DMS153 treated with DMSO at 0.1 percent for 48 hours (cell line): ENCODE measurements around the gene PCBD2.
"Not testable (repeated sequence)": the region's sequence is repeated elsewhere in the genome, so short reads cannot be mapped to it uniquely, and the experiment has no call there.

Source experiments
- DNase-seq: peaks from one replicate; lab custom pipeline; 2025; ENCODE audit not compliant: unreplicated experiment; lab: John Stamatoyannopoulos, UW

The PCBD2 gene

DNA sequence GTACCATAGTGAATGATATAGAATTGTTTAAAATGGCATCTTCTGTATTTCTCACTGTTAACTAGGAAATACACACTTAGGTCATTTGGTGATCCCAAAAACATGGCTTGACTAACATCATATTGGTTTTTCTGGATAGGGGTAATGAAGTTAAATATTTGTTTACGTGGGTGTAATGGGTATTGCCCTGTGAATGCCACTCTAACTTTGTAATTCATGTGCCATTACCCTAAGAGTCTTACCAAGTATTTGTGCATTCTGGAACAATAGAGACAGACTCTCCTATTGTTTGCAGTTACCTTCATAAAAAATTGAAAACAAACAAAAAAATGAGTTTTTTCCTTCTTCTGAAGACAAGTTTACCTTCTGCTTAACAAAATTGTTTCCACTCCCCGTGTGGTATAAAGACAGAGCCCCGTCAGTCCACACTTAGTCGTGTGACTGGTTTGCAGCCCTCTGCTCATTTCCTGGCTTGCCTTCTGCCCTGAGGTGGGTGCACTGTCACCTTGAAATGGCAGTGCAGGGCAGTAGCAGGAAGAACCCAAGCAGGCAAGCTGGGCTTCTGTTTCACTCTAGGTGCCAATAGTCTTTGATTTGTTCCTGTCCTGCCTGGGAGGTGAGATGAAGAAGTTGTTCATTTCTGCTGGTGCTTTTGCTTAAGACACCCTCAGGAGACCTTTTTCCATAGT lies 53.1 kb downstream of the PCBD2 start:
- DNase-seq = no peak

DNA sequence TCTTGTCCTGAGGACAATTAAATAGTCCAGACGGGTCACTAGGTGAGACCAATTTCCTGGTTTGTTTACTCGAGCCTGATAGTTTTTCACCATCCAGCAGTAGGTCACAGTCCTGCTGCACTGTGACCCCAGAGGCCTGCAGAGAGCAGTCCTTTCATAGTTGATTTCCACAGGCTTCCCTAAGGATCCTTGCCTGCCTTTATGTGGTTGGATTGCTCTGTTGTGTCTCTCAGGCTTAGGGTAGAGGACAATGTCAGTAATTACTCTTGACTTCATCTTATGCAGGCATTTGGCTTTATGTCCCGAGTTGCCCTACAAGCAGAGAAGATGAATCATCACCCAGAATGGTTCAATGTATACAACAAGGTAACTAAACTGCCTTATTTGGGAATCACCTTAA lies 53.8 kb downstream of the PCBD2 start:
- no peak for DNase-seq

DNA sequence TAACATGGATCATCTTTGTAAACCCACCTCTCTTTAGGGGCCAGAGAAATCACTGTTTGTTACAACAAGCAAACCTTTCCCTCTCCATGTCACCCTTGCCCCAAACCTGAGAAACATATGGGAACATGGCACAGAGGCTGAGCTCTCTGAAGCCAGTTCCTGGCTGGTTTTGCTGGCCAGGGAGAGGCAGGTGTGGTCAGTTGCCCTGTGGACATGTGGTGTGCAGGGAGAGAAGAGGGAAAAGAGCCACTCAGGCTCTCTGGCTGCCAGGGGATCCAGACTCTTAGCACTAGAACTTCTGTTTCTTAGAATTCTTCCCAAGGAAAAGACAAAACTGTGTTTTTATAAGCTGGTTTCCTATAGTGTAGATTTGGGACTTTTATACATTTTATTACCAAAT lies 58.2 kb downstream of the PCBD2 start:
- DNase-seq = no peak

DNA sequence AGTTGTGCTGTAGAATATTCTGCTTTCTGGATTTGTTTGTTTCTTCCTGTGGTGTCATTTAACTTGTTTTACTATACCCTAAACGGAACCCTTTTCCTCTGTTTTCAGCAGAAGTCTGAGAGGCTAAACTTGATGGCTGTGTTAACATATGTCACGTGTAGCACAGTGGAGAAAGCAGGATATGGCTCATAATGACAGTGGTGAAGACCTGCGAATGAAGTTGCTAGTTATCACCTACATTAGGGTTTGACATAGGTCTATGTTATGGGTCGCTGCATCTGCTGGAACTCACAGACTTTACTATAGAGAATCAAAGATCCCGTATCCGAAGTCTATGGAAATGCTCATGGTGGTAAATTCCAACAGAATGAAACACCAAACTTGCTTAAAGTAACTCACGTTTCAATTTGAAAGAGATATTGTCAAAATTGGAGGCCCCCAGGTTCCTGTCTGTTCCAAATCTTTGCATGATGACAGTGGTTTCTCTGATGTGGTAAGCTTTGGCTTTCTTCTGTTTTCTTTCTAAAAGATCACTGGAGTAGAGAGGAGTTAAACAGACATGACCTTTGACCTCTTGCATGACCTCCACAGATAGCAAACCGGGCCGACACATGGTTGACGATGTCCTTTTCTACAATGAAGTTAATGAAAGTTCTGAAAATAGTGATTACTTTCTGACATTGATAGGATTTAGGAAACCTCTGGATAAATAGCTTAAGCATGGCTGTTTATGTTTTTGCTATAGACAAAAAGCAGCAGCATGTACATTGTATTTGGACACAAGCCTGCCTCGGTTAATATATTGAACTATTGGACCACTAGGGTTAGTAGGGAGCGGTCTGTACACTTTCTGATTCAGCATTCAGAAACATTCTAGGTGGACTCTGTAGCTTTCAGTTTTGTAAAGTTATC lies 59.7 kb downstream of the PCBD2 start:
- DNase-seq = no peak

DNA sequence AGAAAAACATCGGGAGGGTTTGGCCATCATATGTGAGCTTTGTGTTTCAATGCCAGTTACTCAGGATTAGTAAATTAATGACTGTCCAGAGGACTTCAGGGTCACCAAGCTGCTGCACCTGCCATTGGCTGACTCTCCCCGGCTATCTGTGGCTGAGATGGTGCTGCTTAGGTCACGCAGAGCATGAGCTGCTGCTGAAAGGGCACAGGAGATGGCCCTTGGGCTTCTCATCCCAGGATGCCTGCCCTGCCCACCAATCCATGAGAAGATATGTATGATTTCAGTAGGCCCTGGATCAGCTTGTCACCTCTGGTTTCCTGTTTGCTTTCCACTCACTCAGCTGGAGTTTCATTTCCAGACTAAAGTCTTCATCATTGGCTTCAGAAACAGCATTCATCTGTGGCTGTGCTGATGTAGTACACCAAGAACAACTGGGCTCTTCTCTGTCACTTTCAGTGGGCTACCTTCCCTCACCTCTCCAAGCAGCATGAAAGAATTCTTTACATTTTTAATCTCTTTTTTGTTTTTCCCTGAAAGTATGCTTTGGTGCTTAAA lies 60.4 kb downstream of the PCBD2 start:
- no peak for DNase-seq

DNA sequence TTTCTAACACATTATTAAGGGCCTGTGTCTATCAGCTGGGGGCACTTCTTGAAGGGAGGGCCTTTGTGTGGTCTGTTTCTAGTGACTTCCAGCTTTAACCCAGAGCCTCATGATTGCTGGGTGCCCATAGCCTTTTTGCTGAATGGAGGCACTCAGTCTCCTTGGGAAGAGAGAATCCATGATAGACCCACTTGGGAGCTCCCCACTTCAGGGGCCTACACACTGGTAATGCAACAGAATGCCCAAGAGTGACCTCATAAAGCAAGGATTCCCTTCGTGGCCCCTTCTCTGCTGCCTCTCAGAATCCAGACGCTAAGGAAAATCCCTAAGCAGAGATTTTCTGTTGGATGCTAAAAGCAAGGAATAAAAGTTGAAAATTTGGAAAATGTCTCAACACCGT lies 62.7 kb downstream of the PCBD2 start, which contains the start of gene CATSPER3:
TSS of gene CATSPER3 (plus strand) at position 301 of the 400 bp plus-strand sequence. CDS start at position 386, 85 bp downstream.
- no peak for DNase-seq

DNA sequence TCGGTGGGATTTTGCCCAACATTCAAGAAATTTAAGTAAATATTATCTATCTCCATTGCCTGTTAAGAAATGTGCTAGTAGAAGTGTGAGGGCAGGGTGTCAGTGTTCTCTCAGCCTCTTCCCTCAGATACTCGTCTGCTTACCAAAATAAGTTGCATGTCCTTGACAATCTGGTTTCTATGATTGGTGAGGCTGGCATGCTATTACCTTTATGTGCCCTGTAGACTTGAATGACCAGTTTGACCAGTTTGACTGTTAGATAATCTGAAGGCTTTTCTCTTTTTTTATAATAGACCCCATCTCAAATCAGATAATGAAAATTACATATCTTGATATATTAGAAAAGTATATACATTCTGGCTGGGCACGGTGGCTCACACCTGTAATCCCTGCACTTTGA lies 63.1 kb downstream of the PCBD2 start:
- no peak for DNase-seq

DNA sequence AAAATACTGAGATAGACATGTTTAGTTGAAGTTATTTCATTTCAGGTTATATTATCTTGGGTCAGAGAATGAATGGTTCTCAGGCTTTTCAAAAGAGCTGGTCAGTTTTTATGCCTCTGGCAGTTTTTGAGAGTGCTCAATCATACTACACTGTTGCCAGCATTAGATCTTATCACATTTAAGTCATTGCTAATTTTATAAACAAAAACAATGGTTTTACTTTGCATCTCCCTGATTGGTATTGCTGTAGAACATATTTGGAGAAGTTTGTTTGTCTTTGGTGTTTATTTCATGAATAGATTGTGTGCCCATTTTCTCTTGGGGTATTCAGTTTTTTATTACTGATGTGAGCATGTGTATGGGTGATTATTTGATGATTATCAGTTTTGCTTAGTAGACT lies 64.2 kb downstream of the PCBD2 start:
- no peak for DNase-seq

DNA sequence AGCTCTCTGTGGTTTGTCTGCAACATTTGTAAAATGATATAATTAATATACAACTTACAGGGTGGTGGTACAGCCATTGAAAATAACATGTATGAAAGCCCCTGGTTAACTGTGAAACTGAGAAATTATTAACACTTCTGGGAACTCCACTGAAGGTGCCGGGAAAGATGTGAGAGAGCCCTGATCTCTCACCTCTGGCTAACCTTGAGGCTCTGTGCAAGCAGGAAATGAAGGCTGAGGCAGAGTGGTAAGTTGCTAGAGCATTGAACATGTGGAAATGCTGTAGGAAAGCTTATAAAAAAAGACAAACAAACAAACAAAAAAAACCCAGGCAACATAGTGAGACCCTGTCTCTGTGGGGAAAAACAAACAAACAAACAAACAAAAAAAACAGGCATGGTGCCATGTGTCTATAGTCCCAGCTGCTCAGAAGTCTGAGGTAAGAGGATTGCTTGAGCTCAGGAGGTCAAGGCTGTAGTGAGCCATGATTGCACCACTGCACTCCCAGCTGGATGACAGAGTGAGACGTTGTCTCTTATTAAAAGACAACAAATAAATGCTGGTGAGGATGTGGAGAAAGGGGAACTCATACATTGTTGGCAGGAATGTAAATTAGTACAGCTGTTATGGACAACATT lies 70.3 kb downstream of the PCBD2 start:
- DNase-seq = no peak

DNA sequence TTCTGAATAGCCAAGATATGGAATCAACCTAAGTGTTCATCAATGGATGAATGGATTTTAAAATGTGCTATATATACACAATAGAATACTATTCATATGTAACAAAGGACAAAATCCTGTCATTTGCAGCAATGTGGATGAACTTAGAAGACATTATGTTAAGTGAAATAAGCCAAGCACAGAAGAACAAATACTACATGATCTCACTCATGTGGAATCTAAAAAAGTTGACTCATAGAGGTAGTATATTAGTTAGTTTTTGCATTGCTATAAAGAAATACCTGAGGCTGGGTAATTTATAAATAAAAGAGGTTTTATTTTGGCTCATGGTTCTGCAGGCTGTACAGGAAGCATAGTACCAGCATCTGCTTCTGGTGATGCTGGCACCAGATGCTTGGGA lies 70.9 kb downstream of the PCBD2 start:
- no peak for DNase-seq

DNA sequence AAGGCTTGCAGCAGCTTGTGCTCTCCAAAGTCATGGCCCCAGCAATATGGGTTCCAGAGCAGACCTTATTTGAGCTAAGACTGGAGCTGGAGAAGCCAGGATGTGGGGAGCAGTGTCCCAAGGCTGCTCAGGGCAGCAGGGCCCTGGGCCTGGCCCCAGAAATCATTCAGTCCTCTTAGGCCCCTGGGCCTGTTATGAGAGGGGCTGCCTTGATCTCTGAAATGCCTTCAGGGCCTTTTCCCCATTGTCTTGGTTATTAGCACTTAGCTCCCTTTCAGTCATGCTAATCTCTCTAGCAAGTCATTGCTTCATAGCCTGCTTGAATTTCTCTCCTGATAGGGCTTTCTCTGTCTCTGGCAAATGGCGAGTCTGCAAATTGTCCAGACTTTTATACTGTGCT lies 71.9 kb downstream of the PCBD2 start:
- DNase-seq = no peak

DNA sequence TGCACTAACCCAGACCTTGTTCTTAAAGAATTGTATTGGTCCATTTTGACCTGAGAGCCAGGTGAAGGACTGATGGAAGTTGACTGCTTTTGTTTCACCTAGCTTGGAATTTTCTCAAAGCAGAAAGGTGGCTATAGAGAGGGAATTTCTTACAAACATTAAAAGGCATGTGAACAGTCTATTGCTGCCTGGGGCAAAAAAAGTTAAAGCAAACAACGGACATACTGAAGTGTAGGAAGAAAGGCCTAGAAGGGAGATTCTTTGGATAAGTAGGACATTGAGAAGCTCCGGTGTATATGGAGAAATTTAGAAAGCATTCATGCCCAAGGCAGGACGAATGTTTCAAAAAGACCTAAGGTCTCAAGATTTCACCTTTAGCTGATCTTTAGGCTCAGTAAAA lies 74.5 kb downstream of the PCBD2 start:
- DNase-seq = no peak

DNA sequence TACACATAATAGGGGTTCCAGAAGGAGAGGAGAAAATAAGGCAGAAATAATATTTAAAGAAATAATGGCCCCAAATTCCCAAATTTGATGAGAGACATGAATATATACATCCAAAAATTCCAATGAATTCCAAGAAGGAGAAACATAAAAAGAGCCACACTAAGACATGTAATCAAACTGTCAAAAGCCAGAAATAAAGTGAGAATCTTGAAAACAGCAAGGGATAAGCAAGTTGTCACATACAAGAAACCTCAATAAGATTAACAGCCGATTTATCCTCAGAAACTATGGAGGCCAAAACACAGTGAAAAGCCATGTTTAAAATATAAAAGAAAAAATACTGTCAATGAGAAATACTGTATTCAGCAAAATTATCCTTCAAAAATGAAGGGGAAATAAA lies 77.3 kb downstream of the PCBD2 start:
- DNase-seq = no peak

DNA sequence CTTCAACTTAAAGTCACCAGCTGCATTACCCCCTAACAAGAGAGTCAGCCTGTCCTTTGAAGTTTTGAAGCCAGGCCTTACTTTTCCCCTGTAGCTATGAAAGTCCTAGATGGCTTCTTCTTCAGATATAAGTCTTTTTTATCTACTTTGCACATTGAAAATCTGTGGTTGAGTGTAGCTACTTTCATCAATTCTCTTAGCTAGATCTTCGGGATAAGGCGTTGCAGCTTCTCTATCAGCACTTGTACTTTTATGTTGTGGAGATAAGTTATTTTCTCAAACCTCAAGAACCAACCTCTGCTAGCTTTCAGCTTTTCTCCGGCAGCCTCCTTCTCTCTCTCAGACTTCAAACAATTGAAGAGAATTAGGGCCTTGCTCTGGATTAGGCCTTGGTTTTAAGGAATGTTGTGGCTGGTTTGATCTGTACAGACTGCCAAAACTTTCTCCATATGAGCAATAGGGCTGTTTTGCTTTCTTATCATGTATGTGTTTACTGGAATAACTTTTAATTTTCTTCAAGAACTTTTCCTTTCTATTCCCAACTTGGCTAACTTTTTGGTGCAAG lies 84.4 kb downstream of the PCBD2 start:
- DNase-seq = no peak

DNA sequence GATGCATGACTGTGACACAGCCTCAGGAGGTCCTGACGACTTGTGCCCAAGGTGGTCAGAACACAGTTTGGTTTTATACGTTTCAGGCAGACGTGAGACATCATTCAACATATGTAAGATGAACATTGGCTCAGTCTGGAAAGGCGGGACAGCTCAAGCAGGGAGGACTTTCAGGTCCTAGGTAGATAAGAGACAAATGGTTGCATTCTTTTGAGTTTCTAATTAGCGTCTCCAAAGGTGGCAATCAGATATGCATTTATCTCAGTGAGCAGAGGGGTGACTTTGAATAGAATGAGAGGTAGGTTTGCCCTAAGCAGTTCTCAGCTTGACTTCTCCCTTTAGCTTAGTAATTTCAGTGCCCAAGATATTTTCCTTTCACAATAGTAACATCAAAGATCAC lies 85.3 kb downstream of the PCBD2 start:
- not testable (repeated sequence) for DNase-seq

DNA sequence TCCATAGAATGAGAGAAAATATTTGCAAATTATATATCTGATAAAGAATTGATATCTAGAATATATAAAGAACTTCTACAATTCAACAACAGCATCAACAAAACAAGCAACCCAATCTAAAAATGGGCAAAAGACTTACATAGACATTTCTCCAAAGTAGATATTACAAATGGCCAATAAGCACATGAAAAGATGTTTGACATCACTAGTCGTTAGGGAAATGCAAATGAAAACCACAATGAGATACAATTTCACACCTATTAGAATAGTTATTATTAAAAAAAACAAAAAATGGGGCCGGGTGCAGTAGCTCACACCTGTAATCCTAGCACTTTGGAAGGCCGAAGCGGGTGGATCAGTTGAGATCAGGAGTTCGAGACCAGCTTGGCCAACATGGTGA lies 87.2 kb downstream of the PCBD2 start:
- no peak for DNase-seq

DNA sequence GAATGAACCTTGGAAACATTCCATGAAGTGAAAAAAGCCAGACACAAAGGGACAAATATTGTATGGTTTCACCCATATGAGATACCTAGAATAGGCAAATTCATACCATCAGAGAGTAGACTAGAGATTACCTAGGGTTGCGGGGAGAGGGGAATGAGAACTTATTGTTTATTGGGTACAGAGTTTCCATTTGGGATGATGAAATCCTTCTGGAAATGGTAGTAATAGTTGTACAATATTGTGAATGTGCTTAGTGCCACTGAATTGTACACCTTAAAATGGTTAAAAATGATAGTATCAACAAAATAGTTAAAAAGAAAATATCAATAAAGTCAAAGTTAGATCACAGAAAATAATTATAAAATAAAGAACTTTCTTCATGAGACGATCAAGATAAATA lies 88.2 kb downstream of the PCBD2 start:
- DNase-seq = no peak

DNA sequence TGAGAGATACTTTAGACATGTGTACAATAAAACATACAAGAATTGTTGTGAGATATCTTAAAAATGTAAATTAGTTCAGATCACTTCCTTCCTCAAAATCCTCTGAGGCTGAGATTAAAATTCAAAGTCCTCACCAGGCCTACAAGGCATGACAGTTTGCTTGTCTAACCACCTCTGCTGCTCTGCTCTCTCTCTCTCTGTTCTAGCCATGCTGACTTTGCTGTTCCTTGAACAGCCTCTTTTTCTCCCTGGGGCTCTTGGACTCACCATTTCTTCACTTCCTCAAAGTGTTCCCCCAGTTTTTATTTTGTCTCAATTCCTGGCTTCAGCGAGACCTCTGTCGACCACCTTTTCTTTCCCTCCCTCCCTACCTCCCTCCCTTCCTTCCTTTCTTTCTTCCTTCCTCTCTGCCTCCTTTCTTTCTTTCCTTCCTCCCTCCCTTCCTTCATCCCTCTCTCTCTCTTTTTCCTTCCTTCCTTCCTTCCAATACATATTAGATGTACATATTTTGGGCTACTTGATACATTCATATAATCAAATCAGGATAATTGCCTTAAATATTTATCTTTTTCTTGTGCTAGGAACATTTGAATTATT lies 89.7 kb downstream of the PCBD2 start:
- no peak for DNase-seq

DNA sequence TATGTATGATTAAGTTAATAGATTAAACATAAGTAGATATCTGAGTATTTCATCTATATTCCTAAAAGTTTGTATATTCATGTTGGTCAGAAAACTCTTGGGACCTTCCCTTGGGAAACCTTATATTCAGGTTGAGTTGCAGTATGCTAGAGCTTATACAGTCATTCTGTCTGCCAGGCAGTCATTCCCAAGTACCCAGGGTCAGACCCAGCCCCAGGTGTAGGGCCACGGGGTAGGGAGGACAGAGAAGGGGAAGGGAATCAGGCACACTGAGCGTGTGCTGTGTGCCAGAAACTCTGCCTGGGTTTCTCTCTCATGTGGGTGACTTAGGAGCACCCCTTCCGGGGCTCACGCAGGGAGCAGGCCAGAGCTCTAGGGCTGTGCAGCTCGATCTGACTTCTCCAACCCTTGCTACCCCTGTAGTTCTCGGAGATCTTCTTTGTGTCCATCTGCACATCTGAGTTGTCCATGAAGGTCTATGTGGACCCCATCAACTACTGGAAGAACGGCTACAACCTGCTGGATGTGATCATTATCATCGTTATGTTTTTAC lies 91.0 kb downstream of the PCBD2 start:
- no peak for DNase-seq

DNA sequence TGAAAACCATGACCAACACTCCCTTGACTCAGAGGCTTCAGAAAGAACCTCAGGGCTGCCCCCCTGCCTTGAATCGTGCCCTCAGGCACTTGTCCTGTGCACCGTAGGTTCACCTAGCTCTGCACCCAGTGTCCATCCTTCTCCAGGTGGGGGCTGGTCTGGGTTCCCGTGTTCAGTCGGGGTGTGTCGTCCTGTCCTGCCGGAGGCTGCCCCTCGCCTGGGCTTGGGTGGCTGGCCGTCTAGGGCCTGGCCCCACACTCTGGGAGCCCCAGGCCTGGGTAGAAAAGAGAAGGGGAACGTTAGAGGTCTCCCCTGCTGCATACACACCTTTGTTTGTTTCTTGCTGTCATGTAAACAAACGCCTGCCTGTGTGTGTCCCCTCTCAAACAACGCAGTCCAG lies 92.1 kb downstream of the PCBD2 start:
- no peak for DNase-seq

DNA sequence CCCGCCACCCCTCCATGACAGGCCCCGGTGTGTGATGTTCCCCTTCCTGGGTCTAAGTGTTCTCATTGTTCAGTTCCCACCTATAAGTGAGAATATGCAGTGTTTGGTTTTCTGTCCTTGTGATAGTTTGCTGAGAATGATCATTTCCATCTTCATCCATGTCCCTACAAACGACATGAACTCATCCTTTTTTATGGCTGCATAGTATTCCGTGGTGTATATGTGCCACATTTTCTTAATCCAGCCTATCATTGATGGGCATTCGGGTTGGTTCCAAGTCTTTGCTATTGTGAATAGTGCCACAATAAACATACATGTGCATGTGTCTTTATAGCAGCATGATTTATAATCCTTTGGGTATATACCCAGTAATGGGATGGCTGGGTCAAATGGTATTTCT lies 93.1 kb downstream of the PCBD2 start:
- not testable (repeated sequence) for DNase-seq
